ENCODE measurements around the gene NANOS1. TPM values are rescaled to one million over a fixed set of nuclear protein-coding genes. Genes with fewer than 3 reads are reported as not detected.
A peak's percentile ranks its signal among the peaks of the same experiment; 100 is the strongest.

Gene NANOS1
- total RNA-seq, 1 experiment from 2014 or later: 18.0 TPM

- intact Hi-C loops (cut with micrococcal nuclease; ENCODE audit: unreplicated experiment) (loop anchor here (5.0 kb wide), 2 partner anchors 283 to 458 kb away; no protein-coding TSS in a partner anchor), in situ Hi-C loops (cut with HindIII; ENCODE audit: low pct_unique_long_range_greater_than_20kb, low sequenced_read_pairs) (no loop called here)
- ATAC-seq (no peak), DNase-seq (ENCODE audit: low read depth, low spot score) (no peak)
- H3K4me3 ChIP-seq (ENCODE audit: low read depth in 2 of 2, low read length in 2 of 2): peak overlapping the region in 1 of 2 experiments; percentile 1; a peak in 1 of 4 replicates
- H3K9me3 ChIP-seq (ENCODE audit: control insufficient read depth, insufficient read depth, low read depth, low read length): no peaks in the 10 kb centered on the region
- POLR2A ChIA-PET: no interaction called here
- BruUV-seq (replicated peaks): no TSS peak
- H3K36me3 ChIP-seq (ENCODE audit: control insufficient read depth, insufficient read depth, low read length): no peaks in the 10 kb centered on the region
- TF ChIP-seq POLR2AphosphoS5 (IDR thresholded peaks at IDR 0.05; ENCODE audit: low read depth, low read length) (no peak; the same call in 1 of the 2 replicates), SIN3A (IDR thresholded peaks at IDR 0.05; ENCODE audit: borderline replicate concordance, insufficient read depth, low read depth, low read length) (no peak)
- TF ChIP-seq, protein P1, sequence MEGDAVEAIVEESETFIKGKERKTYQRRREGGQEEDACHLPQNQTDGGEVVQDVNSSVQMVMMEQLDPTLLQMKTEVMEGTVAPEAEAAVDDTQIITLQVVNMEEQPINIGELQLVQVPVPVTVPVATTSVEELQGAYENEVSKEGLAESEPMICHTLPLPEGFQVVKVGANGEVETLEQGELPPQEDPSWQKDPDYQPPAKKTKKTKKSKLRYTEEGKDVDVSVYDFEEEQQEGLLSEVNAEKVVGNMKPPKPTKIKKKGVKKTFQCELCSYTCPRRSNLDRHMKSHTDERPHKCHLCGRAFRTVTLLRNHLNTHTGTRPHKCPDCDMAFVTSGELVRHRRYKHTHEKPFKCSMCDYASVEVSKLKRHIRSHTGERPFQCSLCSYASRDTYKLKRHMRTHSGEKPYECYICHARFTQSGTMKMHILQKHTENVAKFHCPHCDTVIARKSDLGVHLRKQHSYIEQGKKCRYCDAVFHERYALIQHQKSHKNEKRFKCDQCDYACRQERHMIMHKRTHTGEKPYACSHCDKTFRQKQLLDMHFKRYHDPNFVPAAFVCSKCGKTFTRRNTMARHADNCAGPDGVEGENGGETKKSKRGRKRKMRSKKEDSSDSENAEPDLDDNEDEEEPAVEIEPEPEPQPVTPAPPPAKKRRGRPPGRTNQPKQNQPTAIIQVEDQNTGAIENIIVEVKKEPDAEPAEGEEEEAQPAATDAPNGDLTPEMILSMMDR (IDR thresholded peaks at IDR 0.05): no peak
- H3K4me1 ChIP-seq (ENCODE audit: control insufficient read depth, insufficient read depth, low read length): peaks cover 49% of the 10 kb centered on the region
- no peaks in the 10 kb centered on the region for H3K27me3 ChIP-seq (ENCODE audit: control insufficient read depth, insufficient read depth, low read length)
- H3K27ac ChIP-seq (ENCODE audit: low read length): peak overlapping the region; percentile 85
- CTCF ChIA-PET: no interaction called here
Measured at GRCh38 chr10:119025336-119025735, 4.2 kb upstream of the NANOS1 start.

DNA sequence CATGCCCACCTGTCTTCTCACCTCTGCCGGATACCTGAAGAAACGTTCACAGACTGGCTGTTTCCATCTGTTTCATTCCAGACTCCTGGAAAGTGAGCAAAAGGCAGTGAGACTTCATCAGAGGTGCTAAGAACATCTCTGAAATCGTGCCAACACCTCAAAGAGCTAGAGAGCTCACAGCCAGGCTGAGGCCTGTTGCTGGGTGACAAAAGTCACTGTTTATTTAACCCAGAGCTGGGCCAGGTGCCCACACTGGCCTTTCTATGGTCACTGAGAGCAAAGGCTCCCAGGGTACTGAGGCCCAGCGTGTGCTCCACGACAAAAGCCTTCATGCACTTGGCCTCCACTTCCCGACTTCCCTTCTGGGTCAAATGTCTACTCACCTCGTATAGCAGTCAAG, 3.7 kb upstream of the NANOS1 start:
- H3K4me1 ChIP-seq (ENCODE audit: control insufficient read depth, insufficient read depth, low read length): peaks cover 49% of the 10 kb centered on the region
- CTCF ChIA-PET: no interaction called here
- BruUV-seq (replicated peaks): no TSS peak
- no peaks in the 10 kb centered on the region for H3K27me3 ChIP-seq (ENCODE audit: control insufficient read depth, insufficient read depth, low read length)
- ATAC-seq (no peak), DNase-seq (ENCODE audit: low read depth, low spot score) (no peak)
- peak overlapping the region; percentile 85 for H3K27ac ChIP-seq (ENCODE audit: low read length)
- H3K9me3 ChIP-seq (ENCODE audit: control insufficient read depth, insufficient read depth, low read depth, low read length): no peaks in the 10 kb centered on the region
- POLR2A ChIA-PET: no interaction called here
- peak overlapping the region in 1 of 2 experiments; percentile 1; a peak in 1 of 4 replicates for H3K4me3 ChIP-seq (ENCODE audit: low read depth in 2 of 2, low read length in 2 of 2)
- TF ChIP-seq TCF7L2 (IDR thresholded peaks at IDR 0.05; ENCODE audit: low read depth, low read length) (peak; percentile 64; the same call in 1 of the 2 replicates), SIN3A (IDR thresholded peaks at IDR 0.05; ENCODE audit: borderline replicate concordance, insufficient read depth, low read depth, low read length) (no peak), REST (IDR thresholded peaks at IDR 0.05; ENCODE audit: insufficient read depth in 1 of 2, low read depth in 2 of 2, low read length in 1 of 2) (no peak), POLR2AphosphoS5 (IDR thresholded peaks at IDR 0.05; ENCODE audit: low read depth, low read length) (no peak; the same call in 1 of the 2 replicates)
- TF ChIP-seq, protein P1 (IDR thresholded peaks at IDR 0.05): no peak
- in situ Hi-C loops (cut with HindIII; ENCODE audit: low pct_unique_long_range_greater_than_20kb, low sequenced_read_pairs) (no loop called here), intact Hi-C loops (cut with micrococcal nuclease; ENCODE audit: unreplicated experiment) (loop anchor here (5.0 kb wide), 2 partner anchors 283 to 458 kb away; no protein-coding TSS in a partner anchor)
- H3K36me3 ChIP-seq (ENCODE audit: control insufficient read depth, insufficient read depth, low read length): no peaks in the 10 kb centered on the region
